GM19468 (cell line): ENCODE results near the gene CCDC9B.

Experiments used
- ATAC-seq: cut with Tn5 transposase; IDR thresholded peaks from one replicate; pipeline ENCODE4 v1.9.1; 2021; ENCODE audit warnings: mild to moderate bottlenecking, moderate library complexity, moderate number of reproducible peaks; ENCODE audit not compliant: unreplicated experiment; ENCODE audit errors: extremely low read depth

Gene CCDC9B

DNA sequence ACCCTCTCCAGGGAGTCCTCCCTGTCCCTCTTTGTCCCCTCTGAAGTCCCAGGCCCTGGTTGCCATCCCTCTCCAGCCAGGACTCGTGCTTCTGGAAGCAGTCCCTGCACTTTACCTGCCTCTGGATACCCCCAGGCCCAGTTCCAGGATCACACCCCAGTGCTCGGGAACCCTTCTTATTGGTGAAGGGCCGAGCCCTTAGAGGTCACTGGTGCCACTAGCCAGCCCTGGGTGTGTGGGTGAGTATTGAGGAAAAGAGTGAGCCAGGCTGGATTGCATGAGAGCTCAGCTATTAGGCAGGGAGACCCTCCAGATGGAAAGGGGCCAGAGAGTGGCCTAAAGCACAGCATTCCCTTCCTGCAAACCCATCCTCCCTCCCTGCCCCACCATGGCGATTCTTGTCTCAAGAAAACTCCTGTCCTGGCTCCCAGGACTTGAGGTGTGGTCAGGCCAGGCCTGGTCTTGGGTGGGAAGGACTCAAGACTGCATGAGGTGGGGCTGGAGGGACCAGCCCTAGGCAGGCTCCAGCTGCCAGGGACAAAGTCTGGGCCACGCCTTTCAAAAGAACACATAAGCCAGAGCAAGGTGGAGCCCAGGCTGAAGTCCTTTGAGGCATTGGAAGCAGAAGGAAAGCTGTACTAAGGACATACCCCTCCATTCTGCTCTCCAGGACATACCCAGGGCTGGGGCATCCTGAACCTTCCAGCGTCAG lies 5.3 kb upstream of the CCDC9B start:
- no peak for ATAC-seq

DNA sequence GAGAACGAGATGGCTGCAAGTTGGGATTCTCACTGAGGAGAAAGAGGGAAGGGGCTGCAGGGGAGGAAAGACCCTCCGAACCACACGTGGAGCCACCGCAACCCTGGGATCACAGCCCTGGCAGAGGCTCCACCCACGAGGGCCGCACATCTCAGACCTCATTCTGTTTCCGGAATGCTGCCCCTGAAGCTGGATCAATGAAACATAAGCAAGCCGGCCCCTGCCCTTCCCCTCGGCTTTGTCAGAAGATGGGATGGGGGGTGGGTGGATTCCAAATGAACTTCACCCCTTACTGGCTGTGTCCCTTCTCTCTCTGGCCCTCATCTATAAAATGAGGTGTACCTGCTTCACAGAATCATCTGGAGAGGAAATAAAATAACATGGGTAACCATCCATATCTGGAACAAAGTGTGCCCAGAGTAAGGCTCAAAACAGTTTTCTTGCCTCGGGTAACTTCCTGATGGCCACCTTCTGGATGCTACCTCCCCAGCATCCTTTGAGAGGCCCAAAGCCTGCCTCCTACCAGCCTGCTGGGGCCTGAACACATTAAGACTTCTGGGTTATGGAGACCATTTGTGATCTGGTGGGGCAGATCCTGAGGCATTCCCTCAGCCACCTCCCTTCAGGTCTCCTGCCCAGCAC lies 4.6 kb upstream of the CCDC9B start:
- ATAC-seq, result no peak

DNA sequence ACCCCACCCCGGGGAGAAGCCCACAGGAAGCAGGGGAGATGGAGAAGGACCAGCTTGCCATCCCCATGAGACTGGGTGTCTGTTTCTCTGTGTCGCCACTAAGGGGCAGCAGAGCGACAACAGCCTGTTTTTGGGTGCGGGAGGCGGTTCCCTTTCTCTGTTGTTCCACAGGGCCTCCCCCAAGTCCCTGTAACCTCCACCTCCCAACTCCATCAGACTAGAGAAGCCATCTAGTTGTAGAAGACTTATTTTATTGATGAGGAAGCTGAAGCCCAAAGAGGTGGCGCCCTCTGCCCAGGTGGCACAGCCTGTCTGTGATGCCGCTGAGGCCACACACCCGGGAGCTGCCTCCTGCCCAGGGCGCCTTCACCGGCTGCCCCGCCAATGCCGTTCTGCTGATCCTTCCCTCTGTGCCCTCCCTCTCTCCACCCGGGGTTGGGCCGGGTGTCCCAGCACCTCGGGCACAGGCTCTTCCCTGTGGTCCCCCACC lies 3.9 kb upstream of the CCDC9B start:
- ATAC-seq, result no peak

DNA sequence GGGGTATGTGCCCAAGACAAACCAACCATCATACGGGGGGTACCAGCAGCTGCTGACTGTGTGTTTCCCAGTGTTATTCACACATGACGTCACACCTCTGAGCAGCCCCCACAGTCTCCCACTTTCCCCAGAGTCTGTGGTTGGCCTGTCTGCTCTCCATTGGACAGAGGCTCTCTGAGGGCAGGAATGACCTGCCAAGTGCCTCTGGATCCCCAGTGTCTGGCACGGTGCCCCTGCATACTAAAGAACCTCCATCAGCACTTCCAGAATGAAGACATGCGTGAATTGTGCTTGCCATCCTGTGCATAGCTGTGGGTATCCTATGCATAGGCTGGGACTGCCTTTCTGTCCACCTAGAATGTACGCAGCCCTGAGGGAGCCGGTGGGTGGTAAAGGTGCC lies 3.5 kb upstream of the CCDC9B start:
- no peak for ATAC-seq

GRCh38 chr15:40343512-40343911 lies 2.8 kb upstream of the CCDC9B start:
- ATAC-seq, result no peak

- no peak for ATAC-seq
These were observed 1.9 kb upstream of the CCDC9B start for GRCh38 chr15:40342416-40343320.

DNA sequence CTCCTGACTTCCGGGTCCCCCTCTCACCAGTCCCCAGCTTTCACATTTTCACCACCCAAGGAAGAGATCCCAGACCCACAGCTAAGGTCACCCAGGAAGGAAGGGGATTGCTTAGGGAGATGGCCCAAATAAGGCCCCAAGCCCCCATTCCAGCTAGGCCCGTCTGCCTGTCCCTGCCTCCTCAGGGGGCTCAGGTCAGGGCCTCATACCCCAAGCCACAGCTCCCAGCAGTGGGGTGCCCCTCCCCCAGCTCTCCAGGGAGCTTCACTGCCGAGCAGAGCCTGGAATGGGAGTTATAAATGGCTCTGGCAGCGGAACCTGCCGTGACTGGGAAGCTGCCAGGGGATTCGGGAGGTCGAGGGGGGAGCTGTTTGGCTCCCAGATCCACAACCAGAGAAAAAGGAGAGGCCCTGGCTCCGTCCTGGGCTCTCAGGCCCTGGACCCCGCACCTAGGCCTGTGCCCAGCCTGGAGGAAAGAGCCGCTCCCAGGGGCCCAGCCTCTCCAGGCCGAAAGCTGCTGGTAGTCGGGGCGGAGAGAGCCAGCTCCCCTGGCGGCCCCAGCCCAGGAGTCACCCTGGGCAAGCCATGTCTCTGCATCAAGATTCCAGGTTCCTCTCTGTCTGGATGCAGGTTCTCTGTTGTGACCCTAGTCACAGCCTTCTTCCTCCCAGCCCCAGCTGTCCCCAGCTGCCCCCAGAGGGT lies 550 bp downstream of the CCDC9B start:
- no peak for ATAC-seq

DNA sequence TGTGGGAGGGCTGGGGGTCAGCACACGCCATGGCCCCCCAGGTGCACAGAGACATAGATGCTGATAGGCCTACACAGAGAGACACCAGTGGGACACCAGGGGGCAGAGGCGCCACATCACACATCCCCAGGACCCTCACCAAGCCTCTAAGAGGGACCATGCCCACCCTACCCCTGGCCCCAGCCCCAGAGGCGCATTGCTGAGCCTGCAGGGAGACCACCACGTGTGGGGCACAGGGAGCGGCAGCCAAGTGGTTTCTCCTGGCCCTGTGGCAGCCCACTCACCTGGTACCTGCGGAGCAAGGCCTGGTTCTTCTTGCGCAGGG lies 1.2 kb downstream of the CCDC9B start:
- ATAC-seq, result no peak

DNA sequence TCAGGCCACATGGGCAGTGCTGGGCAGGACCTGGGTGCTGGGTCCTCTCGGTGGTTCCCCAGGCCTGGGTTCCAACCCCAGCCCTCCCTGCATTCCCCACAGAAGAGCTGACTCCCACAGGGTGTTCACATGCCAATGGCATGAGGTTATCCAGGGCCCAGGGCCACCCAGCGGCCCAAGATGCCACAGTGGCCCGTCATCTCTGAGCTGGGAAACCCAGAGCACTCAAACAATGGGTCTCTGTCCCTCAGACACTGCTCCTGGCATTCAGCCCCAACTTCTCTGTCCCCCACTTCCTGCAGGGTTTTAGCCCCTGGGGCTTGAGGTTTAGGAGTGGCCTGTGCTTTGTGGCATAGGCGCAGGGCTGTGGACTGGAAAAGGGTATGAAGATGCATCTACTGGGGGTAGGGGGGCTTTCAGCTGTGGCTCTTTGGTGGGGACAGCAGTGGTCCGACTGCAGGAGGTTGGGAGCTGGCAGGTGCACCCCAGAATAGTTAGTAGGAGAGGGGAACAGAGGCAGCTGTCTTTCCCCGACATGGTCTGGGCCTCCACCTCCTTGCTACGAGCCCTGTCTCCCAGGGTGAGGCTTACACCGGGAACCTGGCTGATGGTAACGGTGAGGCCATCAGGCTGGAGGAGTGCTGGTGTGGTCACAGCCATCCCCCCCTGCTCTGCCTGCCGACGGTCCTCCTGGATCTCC lies 1.7 kb downstream of the CCDC9B start:
- no peak for ATAC-seq

- peak; percentile 45 for ATAC-seq
These were observed 2.6 kb downstream of the CCDC9B start for GRCh38 chr15:40338041-40338657.

- no peak for ATAC-seq
These were observed 3.1 kb downstream of the CCDC9B start for GRCh38 chr15:40337597-40337996.

DNA sequence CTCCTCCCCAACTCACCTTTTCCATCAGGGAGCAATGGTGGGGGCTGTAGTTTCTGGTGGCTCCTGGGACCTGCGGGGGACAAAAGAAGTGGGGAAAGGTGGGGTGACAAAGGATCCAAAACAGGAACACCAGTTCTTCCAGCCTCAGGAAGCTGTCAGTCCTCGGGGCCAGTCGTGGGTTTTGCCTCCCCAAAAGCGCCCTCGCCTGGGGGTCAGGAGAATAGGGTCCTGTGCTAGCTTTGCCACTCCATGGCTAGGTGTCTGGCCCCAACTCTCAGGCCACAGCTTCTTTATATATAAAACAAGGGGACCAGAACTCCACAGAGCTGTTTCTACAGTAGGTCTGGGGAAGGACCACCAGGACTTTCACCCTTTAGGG lies 4.0 kb downstream of the CCDC9B start:
- no peak for ATAC-seq

DNA sequence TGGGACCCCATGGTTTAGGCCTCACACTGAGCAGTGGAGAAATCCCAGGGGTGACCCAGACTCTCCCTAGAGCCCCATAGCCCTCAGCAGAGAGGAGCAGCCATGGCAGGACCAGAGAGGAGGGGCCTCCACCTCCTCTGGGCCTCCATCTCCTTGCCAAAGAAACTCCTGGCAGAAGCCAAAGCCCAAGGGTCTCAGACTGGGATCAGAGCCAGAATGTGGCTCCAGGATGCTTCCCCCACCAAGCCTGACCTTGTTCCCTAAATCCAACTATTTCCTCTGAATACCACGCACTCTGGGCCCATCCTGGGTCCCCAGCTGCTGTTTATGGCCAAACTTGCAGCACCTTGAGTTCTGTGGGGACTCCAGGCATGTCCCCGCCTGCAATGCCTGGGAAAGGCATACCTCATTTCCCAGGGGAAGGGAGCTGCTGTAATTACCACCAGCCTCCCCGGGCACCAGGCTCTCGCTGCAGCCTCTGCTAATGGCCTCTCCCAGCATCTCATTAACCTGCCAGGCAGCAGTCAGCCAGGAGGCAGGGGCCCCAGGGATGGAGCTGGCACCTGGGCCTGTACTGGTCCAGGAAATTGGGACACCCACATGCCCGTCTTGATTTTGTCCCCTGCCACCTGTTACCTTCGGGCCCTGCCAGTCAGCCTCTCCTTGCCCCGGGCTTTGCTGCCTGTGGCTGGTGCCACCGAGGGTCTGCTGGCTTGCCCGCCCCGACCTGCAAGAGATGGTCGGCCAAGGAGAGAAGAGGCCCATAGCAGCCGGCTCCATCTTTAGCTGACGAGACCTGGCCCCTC lies 4.6 kb downstream of the CCDC9B start:
- no peak for ATAC-seq

GRCh38 chr15:40334941-40335795 lies 5.6 kb downstream of the CCDC9B start:
- no peak for ATAC-seq

GRCh38 chr15:40334541-40334940 lies 6.2 kb downstream of the CCDC9B start:
- ATAC-seq, result no peak

- ATAC-seq, result no peak
These were observed 6.7 kb downstream of the CCDC9B start for GRCh38 chr15:40333922-40334492.

GRCh38 chr15:40332113-40332781 lies 8.5 kb downstream of the CCDC9B start:
- no peak for ATAC-seq
